Tibial nerve (tissue), 4 donors: ENCODE results near the gene ANKRD1.
"Not testable (repeated sequence)": the region's sequence is repeated elsewhere in the genome, so short reads cannot be mapped to it uniquely, and the experiment has no call there.

Source experiments
- CTCF ChIP-seq, 5 experiments: fragments of 200-600 bp in 3 of 5; fragments of 450-650 bp in 2 of 5; sonication (generic) in 3 of 5; IDR thresholded peaks; one replicate each; pipeline ENCODE4 v1.5.1; 2016 to 2019; ENCODE audit warnings: antibody characterized with exemption in 5 of 5, mild to moderate bottlenecking in 3 of 5, moderate library complexity in 2 of 5
- EP300 ChIP-seq, 2 donors: sonication (generic); formaldehyde crosslinking; IDR thresholded peaks; one replicate each; pipeline ENCODE4 v1.6.1; 2017; ENCODE audit warnings: antibody characterized with exemption in 2 of 2, mild to moderate bottlenecking in 1 of 2
- POLR2A ChIP-seq, 2 donors: fragments of 450-650 bp; IDR thresholded peaks; one replicate each; pipeline ENCODE4 v1.6.1; 2017; ENCODE audit warnings: antibody characterized with exemption in 2 of 2, mild to moderate bottlenecking in 2 of 2, moderate library complexity in 2 of 2

- TF ChIP-seq CTCF, EP300, POLR2A (IDR thresholded peaks at IDR 0.05): not testable (repeated sequence)
Measured at GRCh38 chr10:90942980-90943379, 22.1 kb upstream of the ANKRD1 start.
